DOHH2 (cell line): ENCODE data around the gene AGXT.

ENCODE experiments used
- EZH2phosphoT487 ChIP-seq: fragments of 200-600 bp; sonication (generic); IDR thresholded peaks from 2 replicates; pipeline ENCODE4 v1.6.1; 2017; ENCODE audit warnings: borderline replicate concordance, mild to moderate bottlenecking, antibody characterized with exemption, low read length, moderate library complexity, mixed read lengths
- TF ChIP-seq, protein P1 (sequence below): fragments of 200-600 bp; sonication (generic); IDR thresholded peaks from one replicate; pipeline ENCODE4 v1.5.1; 2014; ENCODE audit warnings: antibody characterized with exemption, mild to moderate bottlenecking, low read depth, low read length; ENCODE audit not compliant: poor library complexity, severe bottlenecking

DNA sequence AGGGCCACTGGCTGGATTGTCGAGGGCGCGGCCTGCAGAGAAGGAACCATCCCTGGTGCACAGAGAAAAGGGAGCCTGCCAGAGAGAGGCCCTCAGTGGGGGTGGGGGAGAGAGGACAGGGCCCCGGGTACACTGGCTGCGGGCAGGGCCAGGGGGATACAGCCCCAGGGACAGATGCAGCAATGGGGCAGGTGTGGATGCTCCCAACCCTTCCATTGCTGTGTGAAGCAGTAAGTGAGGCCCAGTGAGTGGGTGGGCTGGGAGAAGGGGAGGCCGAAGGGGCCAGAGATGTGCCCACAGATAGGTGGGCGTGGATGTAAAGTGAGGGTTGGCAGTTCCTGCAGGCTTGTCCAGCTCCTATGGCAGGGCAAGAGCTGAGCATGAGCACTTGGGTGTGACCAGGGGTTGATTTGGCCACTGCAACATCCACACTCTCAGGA, 7.4 kb downstream of the AGXT start:
- TF ChIP-seq, protein P1, sequence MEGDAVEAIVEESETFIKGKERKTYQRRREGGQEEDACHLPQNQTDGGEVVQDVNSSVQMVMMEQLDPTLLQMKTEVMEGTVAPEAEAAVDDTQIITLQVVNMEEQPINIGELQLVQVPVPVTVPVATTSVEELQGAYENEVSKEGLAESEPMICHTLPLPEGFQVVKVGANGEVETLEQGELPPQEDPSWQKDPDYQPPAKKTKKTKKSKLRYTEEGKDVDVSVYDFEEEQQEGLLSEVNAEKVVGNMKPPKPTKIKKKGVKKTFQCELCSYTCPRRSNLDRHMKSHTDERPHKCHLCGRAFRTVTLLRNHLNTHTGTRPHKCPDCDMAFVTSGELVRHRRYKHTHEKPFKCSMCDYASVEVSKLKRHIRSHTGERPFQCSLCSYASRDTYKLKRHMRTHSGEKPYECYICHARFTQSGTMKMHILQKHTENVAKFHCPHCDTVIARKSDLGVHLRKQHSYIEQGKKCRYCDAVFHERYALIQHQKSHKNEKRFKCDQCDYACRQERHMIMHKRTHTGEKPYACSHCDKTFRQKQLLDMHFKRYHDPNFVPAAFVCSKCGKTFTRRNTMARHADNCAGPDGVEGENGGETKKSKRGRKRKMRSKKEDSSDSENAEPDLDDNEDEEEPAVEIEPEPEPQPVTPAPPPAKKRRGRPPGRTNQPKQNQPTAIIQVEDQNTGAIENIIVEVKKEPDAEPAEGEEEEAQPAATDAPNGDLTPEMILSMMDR = no peak
- TF ChIP-seq EZH2phosphoT487 = no peak
